ELF-1 (cell line): ENCODE measurements around the gene KRTAP5-3.
"Not testable (repeated sequence)": the region's sequence is repeated elsewhere in the genome, so short reads cannot be mapped to it uniquely, and the experiment has no call there.

Experiments used
- DNase-seq: peaks from one replicate; pipeline ENCODE4 v3.0.0-alpha.2; 2016; ENCODE audit warnings: low read depth, low spot score

The KRTAP5-3 gene

DNA sequence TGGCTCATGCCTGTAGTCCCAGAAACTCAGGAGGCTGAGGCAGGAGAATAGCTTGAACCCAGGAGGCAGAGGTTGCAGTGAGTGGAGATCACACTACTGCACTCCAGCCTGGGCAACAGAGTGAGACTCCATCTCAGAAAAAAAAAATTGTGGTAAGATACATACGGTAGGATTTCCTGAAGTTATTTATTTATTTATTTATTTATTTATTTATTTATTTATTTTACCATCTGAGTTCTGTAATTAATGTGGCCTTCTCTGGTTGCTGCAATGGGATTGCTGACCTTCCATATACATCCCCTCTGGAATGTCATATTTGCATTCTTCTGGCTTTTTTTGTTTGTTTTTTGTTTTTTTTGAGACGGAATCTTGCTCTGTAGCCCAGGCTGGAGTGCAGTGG lies 25.4 kb downstream of the KRTAP5-3 start:
- DNase-seq: not testable (repeated sequence)

DNA sequence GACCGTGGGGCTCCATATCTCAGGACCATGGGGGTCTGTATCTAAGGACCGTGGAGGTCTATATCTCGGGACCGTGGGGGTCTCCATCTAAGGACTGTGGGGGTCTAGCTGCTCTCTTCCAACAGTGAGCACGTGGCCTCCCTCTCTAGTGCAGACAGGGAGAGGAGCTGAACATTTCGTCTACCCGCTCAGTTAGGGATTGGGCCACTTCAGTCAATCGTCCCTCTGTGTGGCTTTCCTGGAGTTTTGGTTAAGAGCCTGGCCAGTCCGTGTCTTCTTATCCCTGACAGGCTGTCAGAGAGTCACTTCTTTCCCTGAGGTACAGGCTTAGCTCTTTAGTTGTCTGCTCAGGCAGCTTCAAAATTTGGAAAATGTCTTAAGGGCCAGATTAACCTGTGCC lies 26.3 kb downstream of the KRTAP5-3 start:
- DNase-seq: no peak

DNA sequence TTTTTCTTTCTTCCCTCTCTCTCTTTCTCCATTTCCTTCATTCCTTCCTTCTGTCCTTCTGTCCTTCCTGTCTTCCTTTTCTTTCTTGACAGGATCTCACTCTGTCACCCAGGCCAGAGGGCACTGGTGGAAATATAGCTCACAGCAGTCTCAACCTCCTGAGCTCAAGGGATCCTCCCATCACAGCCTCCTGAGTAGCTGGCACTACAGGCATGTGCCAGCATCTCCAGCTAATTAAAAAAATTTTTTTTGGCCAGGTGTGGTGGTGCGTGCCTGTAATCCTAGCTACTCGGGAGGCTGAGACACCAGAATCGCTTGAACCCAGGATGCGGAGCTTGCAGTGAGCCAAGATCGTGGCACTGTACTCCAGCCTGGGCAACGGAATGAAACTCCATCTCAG lies 31.4 kb downstream of the KRTAP5-3 start:
- no peak for DNase-seq

DNA sequence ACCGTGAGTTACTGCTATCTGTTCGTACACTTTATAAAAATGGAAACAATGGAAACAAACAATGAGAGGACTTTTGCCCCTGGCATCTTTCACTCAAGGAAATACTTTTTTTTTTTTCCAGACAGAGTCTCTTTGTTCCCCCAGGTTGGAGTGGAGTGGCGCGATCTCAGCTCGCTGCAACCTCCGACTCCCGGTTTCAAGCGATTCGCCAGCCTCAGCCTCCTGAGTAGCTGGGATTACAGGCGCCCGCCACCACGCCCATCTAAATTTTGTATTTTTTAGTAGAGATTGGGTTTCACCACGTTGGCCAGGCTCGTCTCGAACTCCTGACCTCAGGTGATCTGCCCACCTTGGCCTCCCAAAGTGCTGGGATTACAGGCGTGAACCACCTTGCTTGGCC lies 32.5 kb downstream of the KRTAP5-3 start:
- not testable (repeated sequence) for DNase-seq

DNA sequence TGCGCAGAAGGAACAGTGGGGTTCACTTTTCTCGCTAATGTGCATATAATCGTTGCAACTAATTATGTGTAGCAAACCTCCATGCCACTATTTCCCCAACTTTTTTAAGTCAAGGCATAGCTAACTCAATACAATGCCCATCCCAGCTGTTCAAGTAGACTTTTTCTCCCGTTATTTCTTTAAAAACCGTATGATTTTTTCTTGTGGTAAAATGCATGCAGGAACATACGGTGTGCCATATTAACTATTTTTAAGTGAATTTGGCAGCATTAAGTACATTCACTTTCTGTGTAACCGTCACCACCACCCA lies 33.4 kb downstream of the KRTAP5-3 start:
- no peak for DNase-seq

DNA sequence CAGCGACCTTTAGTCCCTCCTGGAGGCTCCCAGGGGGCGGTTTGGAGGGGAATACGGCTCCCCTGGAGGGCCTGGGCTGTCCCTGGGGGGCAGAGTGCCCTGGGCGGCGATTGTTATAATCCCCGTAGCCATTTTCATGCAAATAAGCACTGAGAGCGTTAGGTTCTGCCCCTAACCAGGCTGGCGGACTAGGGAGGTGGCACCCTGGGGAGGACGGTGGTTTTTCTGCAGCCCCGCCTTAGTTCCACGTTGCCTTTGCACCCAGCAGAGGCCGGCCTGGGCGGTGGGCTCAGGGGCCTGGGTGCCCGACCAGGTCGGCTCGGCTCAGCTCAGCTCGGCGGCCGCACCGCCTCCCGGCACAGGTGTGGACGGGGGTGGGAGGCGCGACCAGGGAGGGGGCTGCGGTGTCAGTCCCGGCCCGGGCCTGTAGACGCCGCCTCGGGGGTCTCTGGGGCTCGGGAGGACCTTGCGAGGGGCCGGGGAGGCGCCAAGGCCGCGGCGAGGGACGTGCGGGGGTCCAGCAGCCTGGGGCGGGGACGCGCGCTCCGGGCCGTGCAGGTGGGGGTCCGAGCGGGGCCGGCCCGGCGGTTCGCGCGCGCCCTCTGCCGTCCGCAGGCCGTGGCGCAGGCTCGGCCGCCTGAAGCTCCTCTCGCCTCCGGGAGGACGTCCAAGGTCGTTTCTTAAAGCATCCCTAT lies 33.9 kb downstream of the KRTAP5-3 start:
- DNase-seq: peak; percentile 70

DNA sequence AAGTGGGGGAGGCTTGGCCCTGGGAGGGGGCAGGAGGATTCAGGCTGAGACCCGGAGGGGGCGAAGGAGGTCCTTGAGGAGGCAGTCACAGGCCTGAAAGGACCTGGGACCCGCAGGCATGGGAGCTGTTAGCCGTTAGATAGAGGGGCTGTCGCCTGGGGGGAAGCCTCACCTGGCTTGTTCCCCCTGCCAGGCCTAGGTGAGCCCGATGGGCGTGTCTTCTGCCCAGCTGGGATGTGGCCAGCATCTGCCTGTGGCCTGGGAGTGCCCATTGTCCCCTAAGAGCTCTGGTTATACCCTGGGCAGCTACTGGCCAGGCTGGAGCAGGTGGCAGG lies 34.4 kb downstream of the KRTAP5-3 start:
- DNase-seq: no peak

DNA sequence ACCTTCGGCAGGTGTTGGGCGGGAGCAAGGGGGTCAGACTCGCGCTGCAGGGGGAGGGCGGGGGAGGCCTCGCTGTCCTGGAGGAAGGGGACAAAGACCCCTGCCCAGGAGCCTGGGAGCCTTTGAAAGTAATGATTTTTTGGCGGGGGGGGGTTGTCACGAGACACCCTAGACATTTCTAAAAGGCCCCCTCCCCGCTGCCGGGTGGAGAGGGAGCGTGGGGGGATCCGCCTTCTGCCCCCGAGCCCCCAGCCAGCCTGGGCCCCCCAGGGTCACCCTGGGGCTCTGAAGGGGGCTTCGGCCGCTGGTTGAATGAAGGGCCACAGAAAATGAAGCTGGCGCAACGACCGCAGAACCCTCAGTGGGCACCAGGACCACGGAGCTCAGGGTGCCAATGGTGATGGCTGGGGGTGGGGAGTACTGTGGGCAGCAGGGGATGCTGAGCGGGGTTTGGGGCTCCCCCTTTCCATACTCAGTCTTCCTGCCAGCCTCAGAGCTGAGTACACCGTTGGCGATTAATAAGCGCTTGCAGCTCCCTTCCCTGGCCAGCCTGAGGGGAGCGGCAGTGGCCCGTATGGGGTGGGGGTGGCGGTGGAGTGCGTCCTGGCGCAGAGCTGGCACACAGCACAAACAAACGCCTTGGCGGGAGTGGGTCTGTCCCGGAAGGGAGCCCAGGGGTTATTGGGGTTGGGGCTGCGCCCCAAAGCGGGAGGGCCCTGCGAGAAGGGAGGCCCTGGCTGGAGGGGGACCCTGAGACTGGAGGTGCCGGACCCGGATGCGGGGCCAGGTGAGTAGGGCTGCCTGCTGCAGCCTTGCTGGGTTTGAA lies 35.0 kb downstream of the KRTAP5-3 start:
- peak; percentile 8 for DNase-seq

DNA sequence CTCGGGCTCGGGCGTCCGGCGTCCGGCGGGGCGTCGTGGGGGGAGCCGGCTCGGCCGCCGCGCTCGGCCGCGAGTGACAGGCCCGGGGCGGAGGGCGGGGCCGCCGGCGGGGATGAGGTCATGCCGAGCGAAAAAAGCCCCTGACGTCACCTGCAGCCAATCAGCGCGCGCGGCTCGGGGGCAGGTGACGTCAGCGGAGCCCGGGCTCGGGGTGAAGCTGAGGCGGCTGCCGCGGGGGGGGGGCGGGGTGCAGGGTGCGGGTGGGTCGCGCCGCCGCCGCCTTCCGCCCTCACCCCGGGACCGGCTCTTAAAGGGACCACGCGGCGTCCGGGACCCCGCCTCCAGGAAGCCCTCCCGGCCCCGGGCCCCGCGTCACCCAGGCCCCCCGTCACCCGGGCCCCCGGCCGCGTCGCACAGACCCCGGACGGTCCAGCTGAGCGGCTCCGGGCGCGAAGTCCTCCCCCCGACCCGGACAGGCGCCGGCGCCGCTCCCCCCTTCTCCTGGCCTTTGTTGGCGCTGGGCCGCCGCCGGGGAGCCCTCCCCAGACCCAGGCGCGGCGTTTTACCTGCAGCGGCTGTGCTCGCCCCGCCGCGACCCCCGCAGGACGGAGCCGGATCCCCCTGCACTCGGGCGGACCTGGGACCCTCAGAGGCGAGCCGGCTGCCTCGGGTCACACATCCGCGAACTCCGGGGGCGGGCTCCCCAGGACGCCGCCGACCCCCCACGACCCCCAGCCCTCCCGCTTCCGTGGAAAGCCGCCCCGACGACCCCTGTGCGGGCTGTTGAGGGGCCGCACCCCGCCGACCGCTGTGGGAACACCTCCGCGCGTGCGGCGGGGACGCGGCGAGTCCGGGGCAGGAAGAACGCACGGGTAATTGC lies 35.8 kb downstream of the KRTAP5-3 start, which contains the start of gene DUSP8:
Gene DUSP8, minus strand, starts transcription at position 75 of the 880 bp plus-strand sequence. CDS start 6,445 bp downstream, outside the sequence.
- peak; percentile 69 for DNase-seq

DNA sequence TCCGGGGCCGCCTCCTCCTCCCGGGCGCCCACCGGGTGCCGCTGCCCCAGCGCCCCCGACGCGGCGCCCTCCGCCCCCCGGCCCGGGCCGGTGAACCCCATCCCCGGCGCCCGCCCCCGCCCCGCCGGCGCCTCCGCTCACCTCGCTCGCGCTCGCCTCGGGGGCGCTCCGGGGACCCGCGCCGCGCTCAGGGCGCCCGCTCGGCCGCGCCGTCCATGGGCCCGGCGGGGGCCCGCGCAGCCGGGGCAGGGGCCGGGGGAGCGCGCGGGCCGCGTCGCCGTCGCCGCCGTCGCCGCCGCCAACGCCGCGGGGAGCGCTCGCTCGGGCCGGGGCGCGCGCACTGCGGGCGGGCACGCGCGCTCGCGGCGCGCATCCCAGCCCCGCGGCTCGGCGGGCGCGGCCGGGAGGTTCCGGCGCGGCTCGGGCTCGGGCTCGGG lies 36.5 kb downstream of the KRTAP5-3 start:
- DNase-seq: no peak

DNA sequence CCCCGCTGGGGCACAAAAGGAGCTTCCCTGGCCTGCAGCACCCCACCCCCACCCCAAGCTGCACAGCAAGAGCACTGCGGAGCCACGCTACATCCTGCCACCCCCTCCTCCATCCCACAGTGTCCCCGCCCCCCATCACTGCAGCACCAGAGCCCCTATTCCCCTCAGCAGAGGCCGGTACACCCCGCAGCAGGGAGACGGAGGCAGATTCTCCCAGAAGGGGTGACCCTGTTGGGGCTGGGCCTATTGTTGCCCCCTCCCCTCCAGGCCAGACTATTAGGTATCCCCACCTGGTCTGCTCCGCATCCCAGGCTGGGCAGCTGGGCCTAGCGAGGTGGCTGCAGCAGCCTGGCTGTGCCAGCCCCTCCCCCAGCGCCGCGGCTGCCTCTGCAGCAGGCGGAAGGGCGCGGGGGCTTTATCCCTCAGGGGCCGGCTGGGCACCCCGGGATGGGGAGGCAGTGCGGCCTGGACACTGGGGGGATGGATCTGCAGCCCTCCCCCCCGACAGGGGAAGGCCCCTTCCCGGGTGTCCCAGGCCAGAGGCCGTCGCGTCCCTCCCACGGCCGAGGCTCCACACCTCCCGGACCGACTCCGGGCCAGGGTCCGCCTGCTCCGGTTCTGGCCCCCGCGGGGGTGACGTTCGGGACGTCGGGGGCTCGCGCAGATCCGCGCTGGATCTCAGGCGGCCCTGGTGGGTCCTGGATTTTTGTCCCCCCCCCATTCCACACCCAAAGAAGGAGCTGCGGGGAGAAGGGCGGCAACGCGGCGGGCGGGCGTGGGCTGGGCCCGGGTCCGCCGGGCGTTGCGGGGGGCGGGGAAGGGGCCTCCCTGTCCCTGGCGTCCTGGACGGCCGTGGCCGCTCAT lies 37.1 kb downstream of the KRTAP5-3 start:
- no peak for DNase-seq

DNA sequence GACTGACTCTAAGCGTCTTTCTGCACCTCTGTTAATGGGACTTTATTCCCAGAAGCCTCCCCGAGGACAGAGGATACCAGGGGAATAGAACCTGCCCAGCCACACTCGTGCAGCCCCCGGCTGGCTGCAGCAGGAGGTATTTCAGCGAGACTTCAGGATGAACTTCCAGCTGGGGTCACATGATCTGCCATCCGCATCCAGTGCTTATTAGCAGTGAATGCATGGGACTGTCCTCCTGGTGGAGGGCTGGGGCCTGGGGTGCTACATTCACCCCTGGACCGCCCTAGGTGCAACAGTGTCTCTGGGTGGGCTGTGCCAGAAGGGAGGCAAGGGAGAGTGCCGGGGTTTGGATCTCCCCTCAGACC lies 37.8 kb downstream of the KRTAP5-3 start:
- no peak for DNase-seq

DNA sequence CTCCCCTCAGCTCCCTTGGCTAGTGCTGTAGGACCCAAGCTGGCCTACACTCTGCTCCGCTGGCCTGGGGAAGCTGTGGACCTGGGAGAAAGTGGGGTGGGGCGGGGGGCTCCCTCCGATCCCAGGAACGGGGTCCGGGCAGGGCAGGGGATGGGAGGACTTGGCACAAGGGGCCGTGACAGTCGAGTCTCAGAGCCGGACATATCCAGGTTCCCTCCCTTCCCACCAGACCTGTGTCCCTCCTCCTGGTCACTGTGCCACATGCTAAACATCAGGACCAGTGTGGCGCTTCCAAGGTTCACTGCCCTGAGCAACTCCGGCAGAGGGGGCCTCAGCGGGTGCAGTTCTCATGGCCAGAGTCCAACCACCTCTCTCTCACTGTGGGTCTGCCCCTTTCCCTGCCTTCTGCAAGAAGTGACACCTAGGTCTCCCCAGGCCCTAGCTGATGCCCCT lies 38.2 kb downstream of the KRTAP5-3 start:
- DNase-seq: peak; percentile 7

DNA sequence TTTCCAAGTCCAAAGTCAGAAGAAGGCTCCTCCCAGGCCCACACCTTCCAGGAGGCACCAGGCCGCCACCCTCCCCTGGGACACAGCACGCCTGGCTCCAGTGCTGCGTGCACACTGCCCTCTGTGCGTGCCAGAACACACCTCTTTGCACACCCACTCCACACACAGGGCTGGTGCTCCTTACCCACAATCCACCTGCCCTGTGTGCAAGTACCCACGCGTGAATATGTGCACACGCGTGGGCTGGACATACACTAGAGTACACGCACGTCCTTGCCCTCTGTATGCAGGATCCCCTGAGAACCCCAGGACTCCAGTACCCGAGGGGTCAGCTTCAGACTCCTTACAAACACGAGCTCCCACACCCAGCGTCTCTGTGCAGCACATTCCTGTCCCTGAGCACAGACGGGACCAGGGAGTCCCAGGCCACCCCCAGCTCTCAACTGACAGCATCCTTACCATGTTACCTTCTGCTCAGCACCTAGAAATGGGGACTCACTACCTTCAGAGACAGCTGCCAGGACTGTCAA lies 38.9 kb downstream of the KRTAP5-3 start:
- DNase-seq: peak; percentile 5

DNA sequence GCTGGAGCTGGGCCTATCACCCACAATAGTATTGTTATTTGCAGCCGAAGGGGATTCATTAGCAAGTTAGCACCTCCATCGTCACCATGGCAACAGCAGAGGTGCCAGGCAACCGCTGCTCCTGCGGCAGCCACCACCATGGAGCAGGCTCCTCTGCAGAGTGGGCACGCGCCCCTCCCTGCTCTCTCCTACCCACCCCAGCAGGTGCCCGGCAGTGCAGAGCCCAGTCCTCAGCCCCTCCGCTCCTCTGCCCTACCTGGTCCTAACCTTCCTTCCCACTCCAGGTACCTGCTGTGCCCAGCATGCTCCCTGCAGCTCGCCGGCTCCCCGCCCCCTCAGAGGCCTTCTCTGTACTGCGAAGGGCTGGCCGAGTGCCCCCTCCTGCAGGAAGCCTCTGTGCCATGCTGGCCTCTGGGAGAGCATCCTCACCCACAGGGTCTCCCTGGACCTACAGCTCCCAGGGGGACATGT lies 39.8 kb downstream of the KRTAP5-3 start:
- DNase-seq: peak; percentile 69

DNA sequence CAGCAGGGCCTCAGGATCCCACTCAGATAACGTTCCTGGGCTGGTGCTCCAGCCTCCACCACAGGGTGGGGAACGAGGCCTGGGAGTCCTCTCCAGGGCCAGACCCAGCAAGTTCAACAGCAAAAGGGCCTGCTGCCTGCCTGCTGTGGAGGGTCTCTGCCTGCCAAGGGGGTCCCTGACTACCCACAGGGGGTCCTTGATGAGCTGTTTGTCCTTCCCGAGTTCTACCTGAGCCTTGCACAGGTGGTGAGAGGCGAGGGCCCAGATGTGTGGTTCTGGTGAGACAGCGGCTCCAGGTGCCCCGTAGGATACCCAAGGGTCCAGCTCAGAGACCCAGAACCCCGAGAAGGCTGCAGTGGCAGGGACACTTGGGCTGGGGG lies 40.6 kb downstream of the KRTAP5-3 start:
- DNase-seq: no peak

DNA sequence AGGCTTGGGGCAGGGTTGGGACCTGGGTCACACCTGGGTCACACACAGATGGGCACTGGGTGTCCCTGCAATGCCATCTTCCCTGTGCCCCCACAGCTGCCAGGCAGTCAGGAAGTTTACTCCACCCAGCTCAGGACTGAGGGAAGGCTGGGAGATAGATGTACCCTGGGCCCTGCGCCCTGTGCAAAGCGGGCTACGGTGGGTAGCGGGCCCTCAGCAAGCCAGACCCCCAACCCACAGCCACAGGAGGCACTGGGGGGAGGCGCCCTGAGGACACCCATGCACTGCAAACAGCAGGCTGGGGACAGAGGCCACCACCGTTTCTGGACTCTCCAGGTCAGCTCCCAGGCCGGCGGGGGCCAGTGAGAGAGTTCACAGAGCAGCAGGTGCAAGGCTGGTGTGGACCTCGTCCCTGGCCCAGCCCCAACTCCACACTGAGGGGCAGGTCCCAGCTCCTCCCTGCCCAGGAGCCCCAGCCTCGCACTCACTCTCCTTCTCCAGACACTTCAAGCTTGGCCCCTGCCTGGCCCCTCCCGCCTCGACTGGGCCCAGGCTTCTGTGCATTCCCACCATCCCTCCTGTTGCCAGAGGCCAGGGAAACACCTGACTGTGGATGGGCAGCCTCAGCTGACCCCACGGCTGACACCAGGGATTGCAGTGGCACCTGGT lies 41.1 kb downstream of the KRTAP5-3 start:
- peak; percentile 6 for DNase-seq

DNA sequence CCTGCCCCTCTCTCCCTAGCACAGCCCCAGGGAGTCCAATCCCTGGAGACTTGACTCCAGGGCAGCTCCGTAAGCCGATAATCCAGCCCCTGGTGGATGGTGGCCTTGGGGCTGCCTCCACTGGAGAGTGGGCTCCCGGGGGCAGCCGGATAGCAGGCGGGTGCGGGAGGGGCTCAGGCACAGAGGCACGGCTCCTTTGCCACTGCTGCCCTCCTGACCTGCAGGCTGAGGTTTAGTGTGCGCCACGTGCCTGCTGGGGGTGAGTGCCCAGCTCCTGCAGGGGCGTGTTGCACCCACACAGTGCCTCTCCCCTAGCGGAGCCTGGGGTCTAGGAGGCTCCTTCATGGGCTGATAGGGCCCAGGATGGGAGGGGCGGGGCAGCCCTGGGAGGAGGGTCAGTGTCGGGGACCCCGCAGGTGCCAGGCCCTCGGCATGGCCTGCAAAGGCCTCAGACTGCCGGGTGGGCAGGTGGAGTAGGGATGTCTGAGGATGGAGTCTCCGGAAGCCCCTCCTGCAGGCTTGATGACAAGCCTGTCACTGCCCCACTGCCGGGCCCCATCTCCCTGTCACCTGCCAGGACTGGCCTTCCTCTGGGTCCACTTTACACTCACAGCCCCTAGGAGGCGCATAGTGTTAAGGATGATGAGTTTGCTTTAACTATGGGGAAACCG lies 41.7 kb downstream of the KRTAP5-3 start:
- DNase-seq: peak; percentile 5

DNA sequence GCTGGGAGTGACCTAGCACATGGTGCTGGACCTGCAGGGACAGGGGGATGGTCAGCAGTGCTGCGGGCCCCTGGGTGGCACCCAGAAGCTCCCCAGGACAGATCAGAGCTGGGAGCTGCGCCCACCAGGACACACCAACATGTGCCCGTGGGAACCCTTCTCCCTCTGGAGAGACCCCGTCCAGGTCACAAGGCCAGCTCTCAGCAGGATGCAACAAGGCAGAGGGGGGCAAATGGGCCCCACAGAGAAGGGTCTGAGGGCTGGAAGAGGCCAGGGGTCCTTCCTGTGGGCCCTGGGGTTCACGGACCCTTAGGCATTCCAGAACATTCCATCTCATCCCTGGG lies 42.4 kb downstream of the KRTAP5-3 start:
- no peak for DNase-seq
